ENCODE results near the gene VSX2.
"Not testable (repeated sequence)": the region's sequence is repeated elsewhere in the genome, so short reads cannot be mapped to it uniquely, and the experiment has no call there.

The VSX2 gene

DNA sequence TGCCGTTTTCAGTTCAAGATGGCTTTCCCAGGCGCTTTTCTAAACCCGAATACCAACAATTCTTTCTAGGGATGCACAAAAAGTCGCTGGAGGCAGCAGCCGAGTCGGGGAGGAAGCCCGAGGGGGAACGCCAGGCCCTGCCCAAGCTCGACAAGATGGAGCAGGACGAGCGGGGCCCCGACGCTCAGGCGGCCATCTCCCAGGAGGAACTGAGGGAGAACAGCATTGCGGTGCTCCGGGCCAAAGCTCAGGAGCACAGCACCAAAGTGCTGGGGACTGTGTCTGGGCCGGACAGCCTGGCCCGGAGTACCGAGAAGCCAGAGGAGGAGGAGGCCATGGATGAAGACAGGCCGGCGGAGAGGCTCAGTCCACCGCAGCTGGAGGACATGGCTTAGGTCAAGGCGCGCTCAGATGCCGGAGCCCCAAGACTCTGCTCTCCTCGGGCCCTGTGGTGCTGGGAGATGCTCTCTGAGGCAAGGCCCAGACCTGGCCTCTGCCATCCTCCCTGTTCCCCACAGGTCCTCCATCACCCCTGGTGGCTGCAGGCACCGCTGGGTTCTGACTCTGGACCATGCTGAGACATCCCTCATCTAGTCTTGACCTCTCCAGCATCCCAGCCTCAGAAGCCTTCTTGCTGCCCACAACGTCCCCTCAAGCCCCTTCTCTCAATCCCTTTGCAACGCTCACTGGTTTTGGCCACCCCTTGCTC lies 21.4 kb downstream of the VSX2 start:
- no peak for DNase-seq

DNA sequence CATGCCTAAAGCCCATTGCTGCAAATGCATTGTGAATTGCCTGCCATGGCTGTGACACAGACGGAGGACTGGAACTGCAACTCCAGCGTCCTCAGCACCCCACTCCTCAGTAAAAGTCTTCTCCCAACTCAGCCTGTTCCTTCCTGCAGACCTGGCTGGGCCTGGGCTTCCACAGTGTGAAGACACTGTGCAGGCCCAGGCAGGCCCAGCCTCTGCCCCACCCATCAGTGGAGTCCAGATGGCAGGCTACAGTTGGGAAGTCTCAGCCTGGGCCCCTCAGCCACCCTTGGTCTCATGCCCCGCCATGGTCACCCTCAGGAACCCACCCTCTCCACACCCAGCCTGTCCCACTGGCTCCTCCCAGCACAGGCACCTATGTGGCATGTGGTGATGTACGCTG lies 22.0 kb downstream of the VSX2 start:
- DNase-seq: no peak

DNA sequence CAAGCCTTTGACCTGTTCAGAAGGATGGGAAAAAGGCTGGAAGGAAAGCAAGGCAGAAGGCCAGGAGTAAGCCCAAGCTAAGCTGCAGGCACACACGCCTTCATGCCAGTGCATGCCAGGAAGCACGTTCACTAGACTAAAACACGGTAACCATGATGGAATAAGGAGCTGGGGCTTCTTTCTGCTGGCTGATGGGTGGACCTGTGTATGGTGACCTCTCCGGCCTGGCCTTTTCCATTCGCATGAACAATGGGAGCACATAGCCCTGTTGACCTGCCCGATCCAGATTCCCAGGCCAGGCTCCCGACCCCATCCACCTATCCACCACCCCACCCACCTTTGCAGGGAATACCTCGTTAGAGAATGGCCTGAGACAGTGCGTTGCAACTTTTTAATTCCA lies 22.8 kb downstream of the VSX2 start:
- DNase-seq: no peak

DNA sequence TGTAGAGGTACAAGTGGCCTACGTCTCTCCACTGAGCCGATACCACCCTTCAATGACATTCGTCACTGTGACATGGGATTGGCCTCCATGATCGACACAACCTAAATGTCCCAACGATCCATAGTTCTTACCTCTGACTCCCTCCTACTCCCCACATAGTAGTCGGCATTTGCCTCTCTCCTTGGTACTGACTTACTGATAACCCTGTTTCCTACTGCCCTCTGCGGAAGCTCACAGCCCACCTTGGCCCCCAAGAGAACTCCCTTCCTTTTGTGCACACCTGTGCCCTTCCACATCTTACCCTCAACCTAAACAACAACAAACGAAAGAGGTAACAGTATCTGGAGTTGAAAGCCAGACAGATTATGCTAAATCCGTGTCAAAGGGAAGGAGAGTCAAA lies 23.9 kb downstream of the VSX2 start:
- DNase-seq: no peak

DNA sequence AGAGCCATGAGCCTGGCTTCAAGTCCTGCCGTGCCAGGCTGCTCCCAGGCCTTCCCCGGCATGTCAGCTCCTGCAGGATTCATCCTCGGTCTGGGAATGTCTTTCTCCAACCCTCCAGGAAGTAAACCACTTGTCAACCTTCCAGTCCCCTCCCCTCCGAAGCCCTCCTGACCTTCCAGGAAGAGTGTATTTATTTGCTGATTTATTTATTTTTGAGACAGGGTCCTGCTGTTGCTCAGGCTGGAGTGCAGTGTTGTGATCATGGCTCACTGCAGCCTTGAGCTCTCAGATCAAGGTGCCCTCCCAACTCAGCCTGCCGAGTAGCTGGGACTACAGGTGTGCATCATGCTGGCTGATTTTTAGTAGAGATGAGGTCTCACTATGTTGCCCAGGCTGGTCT lies 24.7 kb downstream of the VSX2 start:
- no peak for DNase-seq

DNA sequence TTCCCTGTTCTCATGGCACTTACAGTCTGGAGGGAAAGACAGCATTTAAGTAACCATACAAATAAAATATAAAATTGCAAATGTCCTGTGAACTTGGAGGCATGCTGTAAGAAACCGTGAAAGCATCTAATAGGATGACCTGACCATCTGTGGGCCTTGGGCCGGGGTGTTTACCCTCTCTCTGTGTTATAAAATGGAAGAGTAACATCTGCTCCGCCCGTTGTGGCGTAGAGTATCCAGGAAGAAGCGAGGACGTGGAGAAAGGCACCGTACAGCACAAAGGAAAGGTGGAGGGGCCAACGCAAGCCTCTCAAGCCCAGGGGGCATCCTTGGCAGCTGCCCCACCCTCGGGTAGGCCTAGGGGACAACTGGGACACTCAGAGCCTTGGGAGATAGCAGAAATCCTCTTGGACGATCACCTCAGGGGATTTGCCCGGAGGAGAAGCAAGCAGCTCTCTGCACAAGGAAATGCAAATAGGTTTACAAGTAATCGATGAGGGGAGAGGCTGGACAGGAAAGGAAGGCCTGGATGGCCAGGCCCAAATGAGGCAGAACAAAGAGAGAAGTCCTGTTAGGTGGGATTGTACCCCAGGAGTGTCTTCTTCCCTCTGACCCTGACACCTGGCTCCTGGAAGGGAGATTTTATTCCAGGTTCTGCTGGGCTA lies 26.2 kb downstream of the VSX2 start:
- no peak for DNase-seq

DNA sequence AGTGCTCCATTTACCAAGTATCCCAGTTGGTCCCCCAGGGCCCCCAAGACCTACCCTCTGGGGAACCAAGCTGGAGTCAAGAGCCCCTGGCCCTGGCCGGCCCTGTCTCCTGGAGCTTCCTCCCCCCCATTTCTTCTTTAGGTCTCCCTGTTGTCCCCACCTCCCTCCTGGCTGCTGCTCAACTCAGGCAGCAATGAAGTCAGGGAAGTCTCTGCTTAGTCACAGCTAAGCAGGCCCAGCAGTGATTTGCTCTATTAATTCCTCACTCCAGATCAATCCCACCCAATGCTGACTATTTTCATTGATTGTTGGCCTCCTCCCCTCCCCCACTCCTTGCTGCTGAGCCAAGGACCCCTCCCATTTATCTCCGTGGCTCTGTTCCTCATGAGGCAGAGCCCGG lies 28.3 kb downstream of the VSX2 start:
- no peak for DNase-seq

DNA sequence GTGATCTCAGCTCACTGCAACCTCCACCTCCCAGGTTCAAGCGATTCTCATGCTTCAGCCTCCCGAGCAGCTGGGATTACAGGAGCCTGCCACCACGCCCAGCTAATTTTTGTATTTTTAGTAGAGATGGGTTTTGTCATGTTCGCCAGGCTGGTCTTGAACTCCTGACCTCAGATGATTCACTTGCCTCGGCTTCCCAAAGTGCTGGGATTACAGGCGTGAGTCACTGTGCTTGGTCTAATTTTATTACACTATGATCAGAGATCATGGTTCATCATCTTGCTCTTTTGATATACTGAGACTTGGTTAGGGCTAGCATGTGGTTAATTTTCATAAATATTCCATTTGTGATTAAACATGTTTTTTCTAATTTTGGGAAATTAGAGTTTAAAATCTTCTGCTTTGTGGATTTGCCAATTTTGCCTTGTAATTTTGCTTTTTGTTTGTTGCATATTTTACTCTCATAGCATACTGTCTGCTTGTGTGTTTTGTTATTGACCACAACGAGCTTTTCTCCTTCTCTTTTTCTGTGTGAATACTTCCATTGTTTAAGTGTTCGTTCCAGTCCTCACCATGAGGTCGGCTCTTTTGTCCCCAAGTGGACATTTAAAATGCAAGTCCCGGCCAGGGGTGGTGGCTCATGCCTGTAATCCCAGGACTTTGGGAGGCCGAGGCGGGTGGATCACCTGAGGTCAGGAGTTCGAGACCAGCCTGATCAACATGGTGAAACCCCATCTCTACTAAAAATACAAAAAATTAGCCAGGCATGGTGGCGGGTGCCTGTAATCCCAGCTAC lies 31.3 kb downstream of the VSX2 start:
- DNase-seq: not testable (repeated sequence)

DNA sequence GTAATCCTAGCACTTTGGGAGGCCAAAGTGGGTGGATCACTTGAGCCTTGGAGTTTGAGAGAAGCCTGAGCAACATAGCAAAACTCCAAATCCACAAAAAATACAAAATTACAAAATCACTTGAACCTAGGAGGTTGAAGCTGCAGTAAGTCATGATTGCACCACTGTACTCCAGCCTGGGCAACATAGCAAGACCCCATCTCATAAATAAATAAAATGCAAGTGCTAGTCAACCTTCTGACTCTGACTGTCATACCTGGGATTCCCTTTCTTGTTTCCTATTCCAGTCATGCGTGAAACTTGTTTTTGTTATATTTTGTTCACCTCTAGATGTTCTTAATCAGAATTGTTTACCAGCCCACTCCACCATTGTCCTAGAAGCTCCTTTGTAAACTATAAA lies 32.1 kb downstream of the VSX2 start:
- DNase-seq: no peak

DNA sequence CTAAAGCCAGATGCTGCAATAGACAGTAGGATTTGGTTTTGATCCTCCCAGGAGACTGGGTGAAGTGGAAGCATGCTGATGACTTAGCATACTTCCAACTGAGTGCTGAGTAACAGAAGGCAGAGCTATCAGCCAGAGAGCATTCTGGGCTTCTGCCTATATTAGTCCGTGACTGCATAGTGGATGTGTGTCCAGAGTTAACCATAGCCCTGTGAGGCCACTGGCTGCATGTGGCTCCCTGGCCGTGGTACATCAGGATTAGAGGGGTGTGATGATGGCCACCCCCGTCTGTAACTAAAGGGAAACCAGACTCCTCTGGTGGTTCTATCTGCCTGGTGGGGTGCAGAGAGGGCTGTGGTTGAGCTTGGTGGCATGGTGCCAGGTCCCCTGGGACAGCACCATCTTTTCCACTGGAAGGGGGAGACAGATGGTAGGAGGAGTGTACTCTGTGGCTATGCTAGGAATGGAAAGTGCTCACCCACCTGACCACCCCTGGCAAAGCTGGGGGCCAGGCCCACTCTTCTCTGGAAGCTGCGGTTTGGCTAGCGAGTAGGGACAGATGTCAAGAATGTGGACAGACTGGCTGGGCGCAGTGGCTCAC lies 36.1 kb downstream of the VSX2 start:
- DNase-seq: no peak

DNA sequence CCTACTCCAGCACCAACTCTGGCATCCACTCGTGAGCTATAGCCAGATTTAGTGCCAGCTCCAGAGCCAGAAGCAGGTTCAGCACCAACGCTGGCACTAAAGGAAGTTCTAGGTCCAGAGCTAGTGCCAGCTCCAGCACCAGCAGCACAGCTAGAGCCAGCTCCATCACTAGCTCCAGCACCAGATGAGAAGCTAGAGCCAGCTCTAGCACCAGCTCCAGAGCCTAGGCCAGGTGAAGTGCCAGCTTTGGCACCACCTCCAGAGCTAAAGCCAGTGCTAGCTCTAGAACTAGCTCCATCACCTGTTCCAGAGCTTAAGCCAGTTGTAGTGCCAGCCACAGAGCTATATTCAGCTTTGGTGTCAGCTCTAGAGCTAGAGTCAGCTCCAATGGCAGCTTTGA lies 38.8 kb downstream of the VSX2 start:
- DNase-seq: no peak

DNA sequence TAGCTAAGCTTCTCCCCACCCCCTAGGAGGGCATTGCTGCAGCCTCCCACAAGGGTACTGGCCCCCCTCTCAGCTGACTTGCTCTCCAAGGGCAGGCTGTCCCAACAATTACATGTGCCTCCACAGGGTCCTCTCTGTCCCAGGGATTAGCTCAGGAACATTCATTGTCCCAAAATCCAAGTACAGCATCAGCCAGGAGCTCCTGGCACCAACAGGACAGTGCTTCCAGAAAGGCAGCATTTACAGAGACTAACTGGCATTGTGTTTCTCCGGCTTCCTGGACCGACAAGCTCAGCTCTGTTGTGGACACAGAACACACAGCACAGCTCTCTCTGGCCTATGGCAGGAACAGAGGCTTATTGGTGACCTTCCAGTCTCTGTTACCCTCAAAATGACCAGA lies 41.8 kb downstream of the VSX2 start:
- DNase-seq: no peak

DNA sequence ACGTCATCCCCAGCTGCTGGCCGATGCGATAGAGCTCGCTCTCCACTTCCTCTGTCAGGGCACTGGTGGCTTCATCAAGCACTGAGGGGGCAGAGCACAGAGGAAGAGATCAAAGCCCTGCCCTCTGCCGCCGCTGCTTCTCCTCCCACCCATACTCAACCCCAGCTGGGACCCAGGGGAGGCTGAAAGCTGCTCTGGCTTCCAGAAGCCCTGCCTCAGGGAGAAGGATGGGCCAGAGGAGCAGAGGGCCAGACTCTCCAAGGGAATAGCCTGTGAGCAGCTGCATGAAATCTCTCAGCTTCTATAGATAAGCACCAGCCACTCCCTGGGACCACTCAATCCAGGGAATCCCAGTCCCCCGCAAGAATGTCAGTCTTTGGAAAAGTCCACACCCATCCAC lies 47.5 kb downstream of the VSX2 start:
- no peak for DNase-seq

DNA sequence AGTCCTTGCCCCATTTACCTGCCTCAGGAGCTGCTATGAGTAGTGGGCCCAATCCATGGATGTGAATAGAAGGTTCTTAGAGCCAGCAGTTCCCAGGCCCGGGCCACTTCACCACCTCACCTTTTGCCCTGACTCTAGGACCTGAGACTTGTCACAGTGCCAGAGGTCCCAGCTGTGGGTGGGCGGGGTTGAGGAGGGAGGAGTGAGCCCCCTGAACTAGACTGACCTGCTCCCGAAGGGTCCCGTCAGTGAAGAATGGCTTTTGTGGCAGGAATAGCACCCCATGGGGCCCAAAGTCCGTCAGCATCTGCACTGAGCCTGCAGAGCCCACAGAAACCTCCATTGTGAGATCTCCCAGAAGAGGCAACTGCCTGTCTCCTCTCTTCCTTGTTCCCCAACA lies 50.6 kb downstream of the VSX2 start:
- DNase-seq: no peak

DNA sequence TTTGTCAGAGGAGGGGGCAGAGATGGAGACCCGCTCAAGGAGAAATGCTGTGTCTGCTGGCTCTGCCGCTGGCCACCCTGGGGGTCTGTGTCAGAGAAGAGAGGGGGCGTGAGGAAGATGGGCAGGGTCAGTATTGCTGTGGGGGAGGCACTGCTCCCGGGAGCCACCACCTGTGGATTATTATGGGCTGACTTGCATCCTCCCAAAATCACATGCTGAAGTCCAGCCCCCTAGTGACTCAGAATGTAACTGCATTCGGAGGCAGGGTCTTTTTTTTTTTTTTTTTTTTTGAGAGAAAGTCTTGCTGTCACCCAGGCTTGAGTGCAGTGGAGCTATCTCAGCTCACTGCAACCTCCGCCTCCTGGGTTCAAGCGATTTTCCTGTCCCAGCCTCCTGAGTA lies 51.2 kb downstream of the VSX2 start:
- DNase-seq: no peak

DNA sequence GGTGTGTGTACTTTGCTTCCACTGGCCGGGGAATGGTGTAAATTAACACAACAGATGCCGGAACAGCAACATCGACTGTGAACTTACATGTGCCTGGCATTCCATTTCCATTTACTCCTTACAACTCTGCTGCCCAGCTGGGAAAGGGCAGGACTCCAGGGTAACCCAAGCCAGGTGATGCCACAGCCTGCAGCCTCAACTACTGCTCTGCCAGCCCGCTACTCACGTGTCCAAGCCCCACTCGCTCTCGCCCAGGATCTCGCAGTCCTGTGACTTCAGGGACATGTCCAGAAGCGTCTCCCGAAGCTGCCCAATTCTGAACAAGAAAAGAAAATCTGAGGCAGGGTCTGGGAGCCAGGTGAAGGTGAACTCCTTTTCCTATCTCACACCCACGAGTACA lies 52.8 kb downstream of the VSX2 start:
- DNase-seq: no peak

DNA sequence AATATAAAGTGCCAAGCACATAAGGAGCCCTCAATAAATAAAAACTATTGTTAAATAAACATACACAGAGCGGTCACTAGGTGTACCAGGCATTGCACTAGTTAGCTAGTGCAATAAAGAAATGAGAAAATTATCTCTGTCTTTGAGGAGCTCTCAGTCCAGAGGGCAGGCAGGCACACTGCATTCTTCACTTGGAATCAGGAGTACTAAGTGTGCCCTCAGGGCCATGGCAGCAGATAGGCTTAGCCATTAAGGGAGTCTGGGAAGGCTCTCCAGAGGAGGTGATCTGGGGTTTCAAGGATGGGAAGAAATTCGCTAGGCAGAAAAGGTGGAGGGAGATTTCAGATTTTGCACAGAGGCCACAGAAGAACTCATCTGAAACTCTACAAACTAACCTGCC lies 54.4 kb downstream of the VSX2 start:
- no peak for DNase-seq

DNA sequence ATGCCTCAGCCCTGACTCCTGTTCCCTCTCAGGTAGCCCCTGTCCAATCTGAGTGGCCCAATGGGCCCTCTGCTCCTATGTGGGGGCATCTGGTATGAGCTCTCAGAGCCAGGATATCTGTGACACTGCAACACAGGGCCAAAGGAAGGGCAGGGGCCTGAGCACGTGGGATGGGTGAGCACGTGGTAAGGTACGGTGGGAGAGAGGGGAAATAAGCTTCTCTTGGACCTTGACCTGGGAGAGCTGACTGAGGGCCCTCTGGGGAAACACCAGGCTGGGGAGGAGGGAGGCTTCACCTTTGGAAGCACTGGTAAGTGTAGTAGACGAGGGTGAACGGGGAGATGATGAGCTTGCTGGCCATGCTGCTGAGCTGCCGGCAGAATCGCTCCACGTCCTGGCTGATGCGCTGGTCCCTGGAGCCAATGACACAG lies 56.8 kb downstream of the VSX2 start:
- no peak for DNase-seq

DNA sequence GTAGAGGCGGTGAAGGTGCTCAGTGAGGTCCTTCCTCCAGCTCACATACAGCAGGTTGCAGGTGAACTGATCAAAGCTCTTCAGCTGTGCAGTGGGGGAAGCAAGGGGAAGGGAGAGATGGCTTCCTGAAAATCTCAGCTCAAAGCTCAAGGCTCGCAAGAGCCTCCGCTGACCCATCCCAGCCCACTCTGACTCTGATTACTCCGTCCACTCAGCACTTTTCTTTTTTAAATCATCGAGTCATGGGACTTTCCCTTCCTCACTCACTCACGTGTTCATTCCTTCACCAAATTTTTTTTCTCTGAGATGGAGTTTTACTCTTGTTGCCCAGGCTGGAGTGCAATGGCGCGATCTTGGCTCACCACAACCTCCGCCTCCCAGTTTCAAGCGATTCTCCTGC lies 58.7 kb downstream of the VSX2 start:
- DNase-seq: no peak

DNA sequence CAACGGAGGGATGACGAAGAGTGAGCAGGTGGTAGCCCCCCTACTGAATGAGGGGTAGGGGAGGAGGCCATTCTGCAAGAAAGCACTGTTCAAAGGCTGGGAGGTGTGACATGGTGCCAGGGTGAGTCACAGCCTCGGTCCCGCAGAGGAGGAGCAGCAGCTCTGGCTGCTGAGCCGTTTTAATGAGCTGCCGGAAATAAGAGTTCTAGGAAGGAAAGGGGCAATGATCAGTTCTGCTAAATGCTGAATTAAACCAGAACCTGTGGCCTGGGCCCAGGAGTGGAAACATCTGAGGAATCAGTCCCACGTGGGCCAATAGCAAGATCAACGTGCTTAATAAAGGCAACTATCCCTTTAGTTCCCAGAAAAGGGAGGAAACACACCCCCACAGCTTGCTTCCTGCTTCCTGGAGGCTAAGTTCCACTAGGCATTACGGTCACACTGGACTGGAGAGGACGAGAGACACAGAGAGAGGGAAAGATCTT lies 59.9 kb downstream of the VSX2 start:
- DNase-seq: no peak

DNA sequence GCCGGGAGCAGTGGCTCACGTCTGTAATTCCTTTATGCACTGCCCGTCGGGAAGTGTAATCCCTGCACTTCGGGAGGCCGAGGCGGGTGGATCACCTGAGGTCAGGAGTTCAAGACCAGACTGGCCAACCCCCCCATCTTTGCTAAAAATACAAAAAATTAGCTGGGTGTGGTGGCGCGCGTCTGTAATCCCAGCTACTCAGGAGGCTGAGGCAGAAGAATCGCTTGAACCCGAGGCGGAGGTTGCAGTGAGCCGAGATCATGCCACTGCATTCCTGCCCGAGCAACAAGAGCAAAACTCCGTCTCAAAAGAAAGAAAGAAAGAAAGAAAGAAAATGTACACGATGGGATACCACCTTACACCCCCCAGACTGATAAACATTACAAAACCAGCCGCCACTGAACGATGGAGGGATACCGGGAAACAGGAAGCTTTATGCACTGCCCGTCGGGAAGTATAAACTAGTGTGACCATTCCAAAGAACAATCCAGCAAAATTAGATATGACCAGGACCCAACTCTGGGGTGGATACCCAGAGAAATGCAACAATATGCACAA lies 62.4 kb downstream of the VSX2 start:
- no peak for DNase-seq

DNA sequence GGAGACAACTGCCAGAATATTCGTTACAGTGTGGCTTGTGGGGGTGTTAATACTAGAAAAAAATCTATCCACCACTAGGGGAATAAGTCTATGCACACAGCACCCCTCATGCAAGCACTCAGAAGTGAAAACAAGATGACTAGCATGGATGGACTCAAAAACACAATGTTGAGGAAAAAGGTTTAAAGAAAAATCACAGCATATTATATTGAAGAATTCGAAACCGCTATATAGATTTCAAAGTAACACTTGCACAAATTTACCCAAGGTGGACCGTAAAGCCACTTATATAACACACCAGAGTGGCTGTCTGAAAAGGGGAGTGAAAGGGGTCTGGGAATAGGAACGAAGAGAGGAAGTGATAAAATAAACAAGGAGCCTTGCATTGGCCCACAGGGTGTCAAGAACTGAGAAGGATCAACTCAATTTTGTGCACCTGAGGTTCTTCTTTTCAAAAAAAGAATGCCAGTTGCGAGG lies 62.9 kb downstream of the VSX2 start:
- no peak for DNase-seq

Measured in cerebellar nuclear complex (tissue), 1 donor.